Left lung (tissue), 10 donors: ENCODE results near the gene CRYM. TPM values are rescaled to one million over a fixed set of nuclear protein-coding genes. Genes with fewer than 3 reads are reported as not detected.
A peak's percentile ranks its signal among the peaks of the same experiment; 100 is the strongest.
"Not testable (repeated sequence)": the region's sequence is repeated elsewhere in the genome, so short reads cannot be mapped to it uniquely, and the experiment has no call there.

Source experiments
- ATAC-seq: fragments of 200-7000 bp; cut with Tn5 transposase; one replicate; pipeline ENCODE4 v1.9.1; 2020; ENCODE audit warnings: moderate library complexity
- DNase-seq, 4 donors: peaks; one replicate each; pipeline ENCODE4 v3.0.0-alpha.2; 2013 to 2020
- H3K27ac ChIP-seq, 2 donors: fragments of 200-600 bp; sonication (generic) in 1 of 2; one replicate each; pipeline versions ENCODE4 v1.5.0 to v1.8.0; 2020 to 2021
- H3K27me3 ChIP-seq, 2 donors: fragments of 200-600 bp; sonication (generic) in 1 of 2; one replicate each; pipeline versions ENCODE4 v1.5.0 to v1.8.0; 2020 to 2021
- H3K36me3 ChIP-seq, 2 donors: fragments of 200-600 bp; sonication (generic) in 1 of 2; one replicate each; pipeline versions ENCODE4 v1.5.0 to v1.8.0; 2020 to 2021
- H3K4me1 ChIP-seq, 2 donors: fragments of 200-600 bp; one replicate each; pipeline ENCODE4 v1.8.0; 2021
- H3K4me3 ChIP-seq, 2 donors: fragments of 200-600 bp; sonication (generic) in 1 of 2; one replicate each; pipeline versions ENCODE4 v1.5.0 to v1.8.0; 2020 to 2021; ENCODE audit warnings: mild to moderate bottlenecking in 1 of 2
- H3K9me3 ChIP-seq, 2 donors: fragments of 200-600 bp; sonication (generic) in 1 of 2; one replicate each; pipeline versions ENCODE4 v1.5.0 to v1.8.0; 2020 to 2021
- CTCF ChIP-seq, 2 donors: fragments of 200-600 bp; sonication (generic) in 1 of 2; IDR thresholded peaks; one replicate each; pipeline versions ENCODE4 v1.5.0 to v1.8.0; 2021; ENCODE audit warnings: antibody characterized with exemption in 2 of 2
- intact Hi-C, 2 donors: fragments of 100-400 bp; cut with DNase I; formaldehyde crosslinking; loops; one replicate each; pipeline versions ENCODE4 v1.11.2 to v1.14.2; 2022
- polyA plus RNA-seq, 6 donors: library from polyadenylated mRNA; unstranded; fragments of 120-200 nt; gene quantifications; one replicate each; pipeline ENCODE4 v1.2.1, GENCODE V29; 2013; ENCODE audit not compliant: insufficient read length in 6 of 6
- total RNA-seq, 2 donors: library from RNA; stranded (reverse); fragmentation: NEBNext Ultra II Directional; extraction: Animal tissue kit (Norgen Biotek cat#: 25700); gene quantifications; one replicate each; pipeline ENCODE4 v1.2.1, GENCODE V29; 2021
- donor health status: DM: no; HTN: yes; CAD: no.
- donor health status: DM: no; HTN: no; CAD: no.

The CRYM gene
- total and polyA plus RNA-seq, 8 donors: 0.74 to 9.0 (median 1.6) TPM

- H3K4me1 ChIP-seq: peaks cover 0 to 9% of the 10 kb centered on the region in 2 donors
- DNase-seq (no peak), ATAC-seq (no peak)
- no peak overlapping the region for H3K27ac ChIP-seq
- H3K36me3 ChIP-seq: no peaks in the 10 kb centered on the region
- peaks cover 13 to 80% of the 10 kb centered on the region in 2 donors for H3K27me3 ChIP-seq
- no peaks in the 10 kb centered on the region for H3K9me3 ChIP-seq
- intact Hi-C loops: no loop called here
- no peak for TF ChIP-seq CTCF (IDR thresholded peaks at IDR 0.05)
- H3K4me3 ChIP-seq: peak overlapping the region; percentile 34 to 40
These were observed 804 bp downstream of the CRYM start for GRCh38 chr16:21277045-21277926.

- peaks cover 0 to 9% of the 10 kb centered on the region in 2 donors for H3K4me1 ChIP-seq
- no peak overlapping the region for H3K27ac ChIP-seq
- H3K36me3 ChIP-seq: no peaks in the 10 kb centered on the region
- no peak overlapping the region for H3K4me3 ChIP-seq
- no peaks in the 10 kb centered on the region for H3K9me3 ChIP-seq
- DNase-seq: no peak
- ATAC-seq: no peak
- intact Hi-C loops: no loop called here
- no peak for TF ChIP-seq CTCF (IDR thresholded peaks at IDR 0.05)
- H3K27me3 ChIP-seq: peaks cover 13 to 68% of the 10 kb centered on the region in 2 donors
These were observed 2.0 kb downstream of the CRYM start for GRCh38 chr16:21276090-21276489.

GRCh38 chr16:21275529-21275928 lies 2.6 kb downstream of the CRYM start:
- no peak for TF ChIP-seq CTCF (IDR thresholded peaks at IDR 0.05)
- Histone ChIP-seq H3K36me3 (no peaks in the 10 kb centered on the region), H3K4me1 (peaks cover 0 to 9% of the 10 kb centered on the region in 2 donors), H3K27me3 (peaks cover 13 to 63% of the 10 kb centered on the region in 2 donors), H3K4me3 (no peak overlapping the region), H3K27ac (no peak overlapping the region), H3K9me3 (no peaks in the 10 kb centered on the region)
- ATAC-seq (no peak), DNase-seq (no peak)
- intact Hi-C loops: no loop called here

GRCh38 chr16:21274172-21274726 lies 3.8 kb downstream of the CRYM start:
- Histone ChIP-seq H3K27me3 (peaks cover 13 to 50% of the 10 kb centered on the region in 2 donors), H3K27ac (no peak overlapping the region), H3K4me1 (peaks cover 0 to 9% of the 10 kb centered on the region in 2 donors), H3K4me3 (no peak overlapping the region), H3K9me3 (no peaks in the 10 kb centered on the region), H3K36me3 (no peaks in the 10 kb centered on the region)
- ATAC-seq (no peak), DNase-seq (no peak)
- TF ChIP-seq CTCF (IDR thresholded peaks at IDR 0.05): no peak
- intact Hi-C loops: no loop called here

GRCh38 chr16:21272763-21273162 lies 5.3 kb downstream of the CRYM start:
- DNase-seq, intact Hi-C loops, ATAC-seq: not testable (repeated sequence)

More at GRCh38 chr16:21272763-21273162, 5.3 kb downstream of the CRYM start:
- not testable (repeated sequence) for H3K9me3 ChIP-seq, H3K36me3 ChIP-seq, H3K4me3 ChIP-seq, H3K27ac ChIP-seq, H3K4me1 ChIP-seq
- H3K27me3 ChIP-seq: peaks cover 10 to 35% of the 10 kb centered on the region in 2 donors
